ENCODE measurements around the gene SPACA7.

The SPACA7 gene

DNA sequence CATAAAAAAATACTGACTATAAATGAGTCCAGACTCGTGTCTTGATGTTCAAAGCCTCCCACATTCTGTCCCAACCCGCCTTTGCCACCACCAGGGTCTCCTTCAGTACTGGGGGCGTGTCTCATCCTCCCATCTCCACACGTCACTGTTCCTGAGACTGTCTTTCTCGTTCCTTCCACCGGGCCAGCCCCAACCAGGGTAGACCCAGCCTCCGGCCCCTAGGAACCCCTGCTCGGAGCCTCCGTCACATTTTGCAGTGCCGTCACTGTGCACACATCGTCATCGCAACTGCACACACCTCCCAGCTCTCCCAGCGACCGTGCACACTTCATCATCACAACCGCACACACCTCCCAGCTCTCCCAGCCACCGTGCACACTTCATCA, 73.4 kb downstream of the SPACA7 start:
- no peak for DNase-seq

DNA sequence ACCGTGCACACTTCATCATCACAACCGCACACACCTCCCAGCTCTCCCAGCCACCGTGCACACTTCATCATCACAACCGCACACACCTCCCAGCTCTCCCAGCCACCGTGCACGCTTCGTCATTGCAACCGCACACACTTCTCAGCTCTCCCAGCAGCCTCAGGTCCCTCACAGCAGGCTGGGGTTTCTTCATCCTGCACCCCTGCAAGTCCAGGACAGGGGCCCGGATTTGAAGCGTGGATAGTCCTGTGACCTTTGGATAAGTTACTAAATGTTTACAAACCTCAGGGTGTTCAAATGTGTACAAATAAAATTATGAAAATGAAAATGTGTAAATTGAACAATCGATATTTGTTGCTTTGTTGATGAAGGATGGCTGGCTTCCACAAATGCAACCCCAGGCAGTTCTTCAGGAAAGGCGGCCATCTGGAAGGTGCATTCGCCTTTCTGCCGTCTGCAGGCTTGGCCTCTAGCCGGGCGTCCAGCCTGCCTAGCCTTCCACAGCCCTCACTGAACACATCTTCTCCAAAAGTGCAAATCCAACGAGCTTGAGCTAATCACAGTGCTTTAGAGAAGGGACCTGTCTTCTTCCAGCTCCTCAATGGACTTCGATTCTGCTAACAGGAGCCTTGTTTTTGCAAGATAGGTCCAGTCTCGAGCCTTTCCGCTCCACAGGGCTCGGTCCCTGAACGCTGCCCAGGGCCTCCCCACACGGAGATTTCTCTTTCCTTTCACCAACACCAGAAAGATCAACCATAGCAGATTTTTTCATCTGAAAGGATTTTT, 74.2 kb downstream of the SPACA7 start:
- no peak for DNase-seq

DNA sequence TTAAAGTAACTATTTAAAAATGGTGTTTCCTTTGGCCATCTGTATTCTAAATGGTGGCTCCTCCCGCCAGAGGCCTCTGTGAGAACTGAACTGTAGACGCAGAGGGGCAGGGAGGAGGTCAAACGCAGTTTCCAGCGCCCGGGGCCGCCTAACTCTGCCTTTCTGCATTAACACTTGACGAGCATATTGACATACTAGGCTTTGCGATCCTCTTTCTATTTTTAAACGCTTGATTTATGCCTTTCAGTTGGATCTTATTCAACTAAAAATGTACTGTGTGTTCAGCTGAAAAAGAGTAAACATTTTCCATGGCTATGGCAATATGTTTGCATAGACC, 74.7 kb downstream of the SPACA7 start:
- no peak for DNase-seq

DNA sequence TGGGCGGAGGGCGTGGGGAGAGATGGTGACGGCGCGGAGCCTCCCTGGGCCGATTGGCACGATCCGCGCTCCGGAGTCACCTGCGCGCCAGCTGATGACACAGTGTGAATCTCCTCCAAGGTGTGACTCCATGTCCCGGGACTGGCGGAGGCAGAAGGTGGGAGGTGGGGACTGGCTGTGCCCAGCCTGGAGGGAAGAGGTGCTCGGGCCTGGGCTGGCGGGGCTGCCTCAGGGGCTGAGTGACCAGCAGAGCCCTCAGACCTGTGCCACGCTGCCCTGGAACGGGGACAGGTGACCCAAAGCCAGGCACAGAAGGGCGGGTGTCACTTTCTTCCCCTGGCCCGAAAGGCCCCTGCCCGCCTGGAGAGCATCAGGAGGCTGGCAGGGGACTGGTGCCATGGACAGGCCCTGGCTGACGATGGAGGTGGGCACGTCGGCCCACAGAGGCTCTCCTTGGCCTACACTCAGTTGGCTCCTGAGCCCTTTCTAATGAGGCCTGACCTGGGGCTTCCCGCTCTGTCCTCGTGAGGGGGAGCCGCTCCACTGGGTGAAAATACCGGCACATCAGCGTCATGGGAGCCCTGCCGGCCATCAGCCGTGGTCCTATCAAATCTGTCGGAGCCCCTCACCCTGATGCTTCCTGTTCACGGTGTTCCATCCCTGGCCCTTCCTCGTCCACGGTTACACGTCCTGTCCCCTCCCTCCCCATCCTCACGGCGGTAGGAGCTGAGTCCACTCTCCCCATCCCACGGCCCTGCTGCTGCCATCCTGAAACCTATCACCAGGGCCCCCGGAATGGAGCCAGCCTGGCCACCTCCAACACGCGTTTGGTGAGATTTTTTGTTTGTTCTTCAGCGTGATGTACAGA, 75.6 kb downstream of the SPACA7 start:
- no peak for DNase-seq

DNA sequence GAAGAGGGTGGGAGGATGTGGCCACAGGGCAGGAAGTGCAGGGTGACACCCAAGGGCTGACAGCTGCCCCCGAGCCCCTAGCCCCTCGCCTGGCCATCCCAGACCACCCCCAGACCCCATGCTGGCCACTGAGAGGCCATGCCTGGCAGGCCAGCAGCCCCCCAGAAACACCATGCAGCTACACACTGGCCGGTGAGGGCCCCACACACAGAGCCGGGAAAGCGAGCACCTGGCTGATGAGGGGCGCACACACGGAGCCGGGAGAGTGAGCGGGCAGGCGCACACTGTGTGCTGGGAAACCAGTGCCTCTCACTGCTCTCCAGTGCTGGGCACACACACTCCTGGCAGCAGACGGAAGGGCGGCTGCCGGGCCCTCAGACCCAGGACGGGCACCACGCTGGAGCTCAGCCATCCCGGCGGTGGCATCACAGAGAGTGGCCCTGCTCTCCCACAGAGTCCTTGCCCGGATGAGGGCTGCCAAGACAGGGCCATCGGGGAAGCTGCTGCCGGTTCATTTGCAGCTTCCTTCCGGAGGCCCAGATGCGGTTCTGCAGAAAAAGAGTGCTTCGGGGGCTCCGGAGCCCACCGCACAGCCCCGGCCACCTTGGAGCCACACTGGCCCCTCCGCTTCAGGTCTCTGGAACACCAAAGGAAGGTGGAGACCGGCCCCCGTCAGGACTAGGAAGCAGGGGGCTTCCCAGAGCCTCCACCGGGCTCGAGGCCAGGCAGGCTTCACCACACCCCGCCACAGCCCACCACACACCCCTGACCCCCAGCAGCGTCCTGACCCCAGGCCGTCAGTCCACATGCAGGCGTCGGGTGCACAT, 76.4 kb downstream of the SPACA7 start:
- no peak for DNase-seq

DNA sequence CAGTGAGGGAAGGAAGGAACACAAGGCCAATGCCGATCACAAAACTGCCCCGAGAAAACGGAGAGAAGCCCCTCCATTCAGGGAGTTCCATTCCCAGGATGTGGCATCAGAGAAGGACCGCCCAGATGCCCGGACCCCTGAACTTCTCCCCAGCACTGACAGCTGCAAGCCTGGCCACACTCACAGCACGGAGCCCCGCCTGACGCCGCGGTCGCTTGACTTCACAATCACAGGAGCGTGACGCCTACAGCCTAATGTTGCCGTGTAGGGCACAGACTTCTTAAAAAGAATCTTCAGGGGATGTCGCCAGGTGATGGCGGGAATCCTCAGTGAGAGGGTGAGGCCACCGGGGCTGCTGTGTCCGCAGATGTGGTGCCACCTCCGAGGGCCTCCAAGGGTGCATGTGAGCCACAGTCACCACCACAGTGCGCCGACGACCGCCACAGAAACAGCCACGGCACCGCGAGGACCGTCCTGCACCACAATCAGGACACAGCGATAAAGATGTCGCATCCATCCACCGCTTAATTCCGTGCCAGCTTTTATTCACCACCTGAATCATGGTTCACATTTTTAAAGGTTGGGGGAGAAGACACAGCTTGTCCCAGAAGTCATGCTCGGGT, 77.2 kb downstream of the SPACA7 start:
- no peak for DNase-seq

DNA sequence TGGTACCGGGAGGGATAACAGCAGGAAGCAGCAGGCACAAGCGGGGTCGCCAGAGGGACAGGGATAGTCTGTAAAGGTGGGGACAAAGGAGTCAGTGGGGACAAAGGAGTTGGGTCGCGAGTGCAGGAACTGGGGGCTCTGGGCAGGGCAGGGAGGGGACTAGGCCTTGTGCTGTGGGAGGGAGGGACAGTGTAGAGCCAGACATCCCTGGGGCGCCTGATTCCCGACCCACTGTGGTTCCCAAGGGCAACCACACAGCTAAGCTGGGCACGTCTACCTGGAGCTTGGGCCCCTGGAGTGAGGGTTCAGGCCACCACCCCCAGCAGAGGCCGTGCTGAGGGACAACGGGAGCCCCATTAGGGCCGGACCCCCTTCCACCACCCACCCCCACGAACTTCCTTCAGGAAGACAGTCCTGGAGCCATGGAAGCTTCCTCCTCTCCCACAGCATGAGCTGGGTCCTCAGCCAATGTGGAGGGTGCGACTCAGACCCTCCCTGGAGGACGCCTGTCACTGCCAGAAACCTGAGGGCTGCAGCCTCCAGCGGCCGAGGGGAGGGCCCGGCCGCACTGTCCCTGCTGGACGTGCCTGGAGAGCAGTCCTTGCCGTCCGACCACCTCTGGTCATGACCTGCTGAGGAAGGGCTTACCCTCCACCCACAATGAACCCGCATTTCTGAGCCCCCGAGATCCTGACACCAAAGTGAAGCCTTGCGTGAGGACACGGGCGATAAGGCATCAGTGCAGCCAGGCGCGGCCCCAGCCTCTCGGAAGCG, 77.9 kb downstream of the SPACA7 start:
- no peak for DNase-seq

DNA sequence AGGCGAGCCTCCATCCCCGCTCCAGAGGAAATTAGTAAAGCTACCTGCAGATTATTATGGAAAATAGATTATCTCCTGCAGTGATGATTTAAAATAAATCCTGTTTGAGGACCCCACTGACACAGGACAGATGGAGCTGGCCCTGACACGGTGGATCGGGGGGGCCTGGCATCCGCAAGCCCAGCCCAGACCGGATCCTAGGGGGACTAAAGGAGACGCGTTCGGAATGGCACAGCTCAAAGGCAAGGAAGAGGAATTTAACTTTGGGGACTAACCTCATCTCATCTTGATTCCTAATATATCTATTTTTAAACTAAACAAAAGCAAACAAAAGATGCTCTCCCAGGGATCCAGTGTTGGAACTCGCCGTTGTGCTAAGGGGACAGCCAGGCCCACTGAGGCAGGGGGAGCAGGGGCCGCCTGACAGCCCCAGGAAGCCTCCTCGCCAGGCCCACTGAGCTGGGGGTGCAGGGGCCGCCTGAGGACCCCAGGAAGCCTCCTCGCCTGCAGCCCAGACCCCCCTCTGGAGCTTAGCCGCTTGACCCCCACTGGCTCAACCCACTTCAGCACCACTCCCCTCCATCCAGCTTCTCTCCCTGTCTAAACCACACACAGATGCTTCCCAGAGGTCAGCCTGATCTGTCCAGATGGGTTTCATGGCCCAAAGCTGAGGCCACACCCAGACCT, 78.6 kb downstream of the SPACA7 start:
- DNase-seq = no peak

DNA sequence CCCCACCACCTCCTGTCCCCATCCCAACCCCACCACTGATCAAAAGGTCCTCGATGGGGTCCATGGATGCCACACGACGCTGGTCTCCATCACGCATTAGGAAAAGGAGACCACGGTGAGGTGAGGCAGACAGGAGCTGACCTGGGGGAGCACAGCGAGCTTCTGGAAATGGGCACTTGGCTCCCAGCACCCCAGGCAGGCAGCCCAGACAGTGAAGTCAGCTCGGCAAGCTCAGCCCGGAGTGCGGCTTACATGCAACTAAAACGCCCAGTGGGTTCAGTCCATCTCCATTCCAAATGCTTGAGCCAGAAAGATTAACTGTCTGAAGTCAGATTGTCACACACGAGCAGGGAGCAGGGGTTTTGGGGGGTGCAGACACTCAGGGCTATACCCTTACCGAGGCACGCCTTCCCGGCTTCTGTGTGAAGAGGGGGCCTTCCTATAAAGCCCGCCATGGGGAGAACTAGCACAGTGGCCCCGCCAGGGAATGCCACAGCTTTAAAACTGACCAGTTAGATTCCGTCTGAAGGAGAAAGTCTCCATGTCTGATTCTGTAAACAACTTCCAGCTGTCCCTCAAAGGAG, 79.4 kb downstream of the SPACA7 start:
- no peak for DNase-seq

DNA sequence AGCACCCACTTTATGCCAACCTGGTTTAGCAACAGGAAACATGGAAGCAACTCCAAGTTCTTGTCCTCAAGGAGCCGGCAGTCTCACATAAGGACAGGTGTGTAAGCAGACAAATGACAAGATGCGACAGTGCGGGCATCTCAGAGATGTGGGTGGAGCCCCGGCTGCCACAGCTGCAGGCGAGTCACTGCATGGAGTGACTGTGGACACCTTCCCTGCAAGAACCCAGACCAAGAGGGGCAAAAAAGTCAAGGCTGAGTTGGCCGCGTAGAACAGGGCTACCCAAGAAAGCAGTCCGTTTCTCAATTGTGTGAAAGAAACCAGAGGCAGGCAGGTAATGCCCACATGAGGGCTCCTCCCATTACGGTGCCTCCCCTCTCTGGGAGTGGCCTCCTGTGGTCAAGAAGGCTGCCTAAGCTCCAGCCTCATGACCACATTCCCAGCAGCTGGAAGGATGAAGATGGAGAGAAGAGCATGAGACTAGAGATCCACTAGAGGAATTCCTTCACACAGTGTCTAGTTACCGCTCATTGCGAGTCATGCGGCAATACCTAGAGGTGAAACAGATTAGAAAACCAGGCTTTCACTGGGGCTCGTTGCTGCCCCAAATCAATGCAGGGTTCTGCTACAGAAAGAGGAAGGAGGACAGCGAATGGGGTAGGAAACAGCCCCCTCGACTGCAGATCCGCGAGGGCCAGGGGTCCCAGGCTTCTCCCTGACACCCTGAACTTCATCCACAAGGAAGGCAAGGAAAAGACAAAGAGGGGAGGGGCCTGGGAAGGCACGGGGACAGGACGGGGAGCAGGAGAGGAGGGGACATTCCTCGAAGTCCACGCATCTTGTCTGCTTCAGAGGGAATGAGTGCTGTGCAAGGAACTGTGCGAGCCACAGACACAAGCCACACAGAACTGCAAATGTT, 80.2 kb downstream of the SPACA7 start:
- DNase-seq = no peak

DNA sequence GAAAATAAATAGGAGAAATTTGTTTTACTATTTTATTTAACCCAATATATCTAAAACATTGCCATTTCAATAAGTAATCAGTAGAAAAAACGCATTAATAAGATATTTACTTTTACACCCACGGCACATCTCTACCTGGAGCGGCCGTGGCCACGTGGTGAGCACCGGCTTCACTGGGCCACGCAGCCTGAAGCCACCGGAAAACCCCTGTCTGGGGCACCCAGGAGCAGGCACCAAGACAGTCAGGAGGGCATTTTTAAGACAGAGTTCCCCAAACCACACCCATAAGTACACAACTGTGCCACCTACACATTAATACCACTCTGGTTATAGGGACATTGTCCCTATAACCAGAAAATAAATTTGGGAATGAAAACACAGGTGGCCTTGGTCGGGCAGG, 80.9 kb downstream of the SPACA7 start:
- DNase-seq = no peak

DNA sequence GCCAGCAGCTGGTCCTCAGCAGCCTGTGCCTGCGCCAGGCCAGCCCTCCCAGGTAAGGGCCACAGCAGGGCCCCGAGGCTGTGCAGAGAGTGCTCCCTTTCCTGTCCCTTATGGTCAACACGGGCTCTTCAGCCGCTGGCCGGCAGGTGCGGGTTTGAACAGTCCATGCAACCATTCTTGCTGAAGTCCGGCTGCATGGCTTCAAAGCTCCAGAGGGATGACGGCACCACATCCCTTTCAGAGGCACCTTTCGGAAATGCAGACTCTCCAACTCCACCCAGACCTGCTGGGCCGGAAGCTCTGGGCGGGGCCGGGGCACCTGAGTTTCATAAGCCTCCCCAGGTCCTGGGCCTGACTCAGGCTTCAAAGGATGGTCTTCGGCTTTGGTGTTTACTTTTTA, 81.3 kb downstream of the SPACA7 start:
- DNase-seq = no peak

DNA sequence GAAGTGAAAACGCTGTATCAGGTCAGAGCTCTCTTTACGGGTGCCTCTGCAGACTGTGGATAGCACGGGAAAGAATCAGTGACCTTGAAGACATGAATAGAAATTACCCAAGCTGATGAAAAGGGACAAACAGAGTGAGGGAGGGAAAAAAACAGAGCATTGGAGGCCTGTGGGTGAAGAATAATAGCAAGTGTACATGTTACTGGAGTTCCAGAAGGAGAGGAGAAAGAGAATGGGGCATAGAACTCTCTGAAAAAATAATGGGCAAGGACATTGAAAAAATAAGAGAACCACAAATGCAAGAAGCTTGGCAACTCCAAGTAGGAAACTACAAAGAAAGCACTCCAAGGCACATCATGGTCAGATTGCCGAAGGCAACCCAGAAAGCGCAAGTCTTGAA, 86.3 kb downstream of the SPACA7 start:
- no peak for DNase-seq

DNA sequence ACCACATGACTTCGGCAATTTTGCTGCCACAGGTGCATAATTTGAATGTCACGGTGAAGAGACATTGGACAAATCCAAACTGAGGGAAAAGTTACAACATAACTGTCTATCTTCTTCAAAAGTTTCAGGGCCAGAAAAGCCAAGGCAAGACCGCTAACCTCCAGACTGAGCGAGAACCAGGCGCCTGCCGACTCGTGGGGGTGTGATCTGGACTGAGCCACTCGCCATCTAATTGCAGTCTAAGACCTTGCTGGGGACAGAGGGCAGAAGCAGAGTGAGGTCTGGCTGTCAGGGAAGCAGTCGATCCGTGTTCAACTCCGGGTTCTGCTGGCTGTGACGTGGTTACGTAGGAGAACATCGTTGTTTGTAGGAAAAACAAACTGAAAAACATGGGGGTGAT, 88.6 kb downstream of the SPACA7 start:
- no peak for DNase-seq

DNA sequence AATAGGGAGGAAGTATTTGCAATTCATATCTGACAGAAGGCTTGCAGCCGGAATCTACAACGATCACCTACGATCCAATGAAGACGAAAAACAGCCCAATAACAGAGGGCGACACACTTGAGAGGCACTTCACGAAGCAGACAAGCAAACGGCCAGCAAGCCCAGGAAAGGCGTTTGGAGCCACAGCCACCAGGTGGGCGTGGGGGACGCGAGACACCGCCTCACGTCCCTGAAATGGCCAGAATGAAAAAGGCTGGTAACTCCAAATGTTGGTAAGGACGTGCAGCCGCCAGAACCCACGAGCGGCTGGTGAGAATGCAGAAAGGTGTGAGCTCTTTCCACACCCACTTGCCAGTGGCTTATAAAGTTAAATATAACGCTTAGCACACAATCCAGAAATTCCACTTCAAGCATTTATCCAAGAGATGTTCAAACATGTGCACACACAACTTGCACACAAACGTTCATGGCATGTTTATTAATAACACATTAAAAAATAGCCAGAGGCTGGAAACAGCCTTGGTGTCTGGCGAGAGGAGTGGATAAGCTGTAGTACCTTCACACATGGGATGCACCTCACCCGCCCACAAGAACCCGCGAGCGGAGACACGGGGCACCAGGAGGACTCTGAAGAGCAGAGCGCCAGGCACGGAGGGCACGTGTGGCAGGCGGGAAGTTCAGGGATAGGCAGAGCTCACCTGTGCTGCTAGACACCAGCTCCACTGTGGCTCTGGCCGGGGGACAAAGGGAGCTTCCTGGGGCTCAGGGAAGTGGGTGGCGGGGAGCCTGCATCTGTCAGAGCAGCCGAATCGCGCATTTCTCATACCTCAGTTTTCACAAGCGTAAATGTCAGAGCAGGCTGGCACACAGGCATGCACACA, 89.3 kb downstream of the SPACA7 start:
- DNase-seq = no peak

DNA sequence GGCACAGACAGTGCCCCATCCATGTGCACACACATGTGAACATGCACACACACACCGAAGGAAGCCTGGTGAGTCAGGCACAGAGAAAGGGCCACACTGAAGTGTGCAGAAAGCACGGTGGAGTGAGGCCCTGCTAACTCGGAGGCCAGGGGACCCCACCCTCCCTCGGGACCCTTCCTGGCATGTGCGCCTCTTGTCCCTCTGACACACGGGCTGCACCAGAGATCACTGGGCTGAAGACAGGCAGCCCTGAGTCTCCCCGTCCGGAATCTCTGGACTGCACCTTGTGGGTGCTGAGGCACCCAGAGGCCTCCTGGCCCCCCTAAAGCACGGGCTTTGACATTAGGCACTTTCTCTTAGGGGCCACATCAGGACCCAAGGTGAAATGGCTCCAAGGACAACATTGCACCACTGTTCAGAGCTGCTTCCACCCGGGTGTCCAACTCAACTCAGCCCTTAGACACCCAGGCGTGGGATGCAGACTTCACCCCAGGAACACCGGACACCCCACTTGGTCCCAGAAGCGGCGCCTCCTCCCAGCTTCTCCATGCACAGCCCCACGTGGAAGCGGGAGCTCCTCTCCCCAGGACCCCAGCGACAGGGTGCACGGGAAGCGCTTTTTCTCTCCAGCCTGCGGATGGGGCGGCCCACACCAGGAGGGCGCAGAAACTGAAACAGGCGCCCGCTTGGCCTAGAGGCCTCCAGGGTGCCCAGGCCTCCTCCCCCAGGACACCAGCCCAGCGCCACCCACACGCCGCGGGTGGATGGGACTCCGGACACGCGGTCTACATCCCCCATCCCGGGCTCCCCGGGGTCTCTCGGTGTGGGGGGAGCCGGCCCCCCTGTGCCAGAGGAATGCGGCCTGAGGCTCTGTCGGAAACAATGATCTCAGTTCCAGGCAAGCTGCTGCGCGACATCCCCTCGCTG, 90.2 kb downstream of the SPACA7 start:
- DNase-seq = no peak

DNA sequence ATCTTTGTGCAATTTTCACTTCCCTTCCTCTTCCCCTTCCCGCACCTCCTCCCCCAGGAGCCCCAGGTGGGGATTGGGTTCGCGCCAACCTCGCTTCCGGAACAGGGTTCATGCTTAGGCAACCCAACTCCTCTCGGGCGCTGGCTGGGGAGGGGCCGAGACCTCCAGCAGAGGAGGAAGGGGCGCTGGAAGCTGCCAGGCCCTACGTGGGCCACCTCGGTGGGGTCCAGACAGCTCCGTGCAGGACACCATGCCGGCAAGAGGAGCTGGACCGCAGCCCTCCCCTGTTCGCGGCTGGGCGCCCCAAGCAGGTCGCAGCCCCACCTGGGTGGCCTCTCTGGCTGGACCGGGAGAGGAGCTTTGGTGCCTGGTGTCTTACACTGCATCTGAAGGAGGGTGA, 91.1 kb downstream of the SPACA7 start:
- no peak for DNase-seq

DNA sequence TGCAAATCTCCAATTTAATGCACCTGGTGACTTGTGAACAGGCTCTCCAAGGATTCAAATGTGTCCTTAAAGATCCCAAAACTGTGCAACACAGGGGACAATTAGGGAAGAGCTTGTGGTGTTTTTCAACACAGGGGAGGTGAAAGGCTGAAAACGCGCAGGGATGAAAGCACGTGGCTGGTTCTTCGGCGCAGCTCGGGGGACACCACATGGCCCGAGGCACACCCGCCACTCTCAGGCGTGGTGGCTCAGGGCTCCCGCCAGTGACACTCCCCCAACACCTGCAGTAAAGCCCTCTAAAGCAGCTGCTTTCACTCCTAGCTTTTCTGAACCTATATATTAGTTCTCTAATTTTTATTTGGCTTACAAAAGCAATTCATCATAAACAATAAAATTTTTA, 91.9 kb downstream of the SPACA7 start:
- DNase-seq = no peak
